ENCODE measurements around the gene TMC8.

Gene TMC8

DNA sequence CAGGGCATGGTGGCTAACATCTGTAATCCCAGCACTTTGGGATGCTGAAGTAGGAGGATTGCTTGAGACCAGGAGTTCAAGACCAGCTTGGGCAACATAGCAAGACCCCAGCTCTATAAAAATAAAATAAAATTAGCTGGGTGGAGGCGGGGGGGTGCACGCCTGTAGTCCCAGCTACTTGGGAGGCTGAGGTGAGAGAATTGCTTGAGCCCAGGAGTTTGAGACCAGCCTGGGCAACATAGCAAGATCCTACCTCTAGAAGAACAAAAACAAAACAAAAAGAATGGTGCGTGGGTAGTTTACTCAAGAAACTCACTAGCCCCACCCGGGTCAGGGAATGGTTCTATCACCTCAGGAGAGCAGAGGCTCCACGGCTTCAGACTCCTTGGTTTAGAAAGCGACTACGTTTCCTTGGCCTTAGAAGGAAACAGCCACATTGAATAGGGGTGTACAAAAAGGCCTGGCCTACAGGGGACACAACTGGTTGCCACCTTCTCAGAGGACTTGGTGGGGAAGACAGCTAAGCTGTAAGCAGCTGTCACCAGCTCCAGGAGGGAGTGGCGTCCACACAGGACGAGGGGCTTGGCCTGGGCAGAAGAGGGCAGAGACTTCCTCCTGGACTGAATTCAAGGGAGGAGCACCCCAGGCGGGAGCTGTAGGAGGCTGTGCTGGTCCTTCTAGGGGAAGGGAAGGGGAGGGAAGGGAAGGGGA, 55.6 kb downstream of the TMC8 start:
- DNase-seq, result no peak

DNA sequence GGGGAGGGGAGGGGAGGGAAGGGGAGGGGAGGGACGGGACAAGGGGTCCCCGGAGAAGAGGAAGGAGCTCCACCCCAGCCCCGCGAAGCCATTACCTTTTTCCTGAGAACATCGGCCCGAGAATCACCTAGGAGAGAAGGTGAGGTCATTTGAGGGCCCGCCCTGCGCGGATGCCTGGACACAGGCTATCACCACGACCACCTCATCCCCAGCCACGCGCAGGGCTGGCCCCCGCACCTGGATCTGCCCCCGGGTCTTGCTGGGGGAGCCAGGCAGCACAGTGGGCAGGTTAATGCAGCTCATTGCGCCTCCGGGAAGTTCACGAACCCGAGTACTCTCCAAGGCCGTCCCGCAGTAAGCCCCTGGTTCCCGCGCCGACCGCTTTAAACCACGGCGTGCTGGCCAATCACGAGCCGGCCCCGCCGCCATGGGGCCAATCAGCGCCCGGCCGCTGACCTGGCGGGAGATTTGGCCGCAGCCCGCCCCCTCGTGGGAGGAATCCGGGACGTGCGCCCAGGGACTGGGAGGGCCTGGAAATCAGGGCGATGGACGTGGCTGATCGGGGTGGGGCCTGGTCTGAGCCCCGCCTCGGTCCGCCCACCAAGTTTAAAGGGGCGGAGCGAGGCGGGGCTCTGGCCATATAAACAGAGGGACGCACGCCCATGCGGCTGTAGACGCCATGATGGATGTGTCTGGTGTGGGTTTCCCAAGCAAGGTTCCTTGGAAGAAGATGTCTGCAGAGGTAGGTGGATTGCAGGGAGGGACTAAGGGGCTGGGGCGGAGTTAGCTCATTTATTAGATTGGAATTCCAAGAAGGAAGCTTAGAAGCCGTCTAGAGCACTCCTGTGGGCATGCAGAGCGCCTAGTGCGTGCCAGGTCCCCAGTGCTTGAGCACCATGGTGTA, 56.4 kb downstream of the TMC8 start, which contains the start of the genes AFMID and TK1:
Gene AFMID (plus strand): TSS at position 671 of the 904 bp plus-strand sequence. CDS start 9 bp downstream, at position 680.
Gene TK1 (minus strand): TSS at position 361 of the 904 bp plus-strand sequence. CDS start 58 bp downstream, at position 303.
- peak; percentile 94 for DNase-seq
